Measurements from ENCODE around the gene AFF3.
"Not testable (repeated sequence)": the region's sequence is repeated elsewhere in the genome, so short reads cannot be mapped to it uniquely, and the experiment has no call there.

The AFF3 gene

GRCh38 chr2:100106460-100106859 is 35.9 kb downstream of the AFF3 start:
- no peak for DNase-seq (ENCODE audit: low read depth)

GRCh38 chr2:100105678-100106054 is 36.7 kb downstream of the AFF3 start:
- no peak for DNase-seq (ENCODE audit: low read depth)

- no peak for DNase-seq (ENCODE audit: low read depth)
These were observed 37.4 kb downstream of the AFF3 start for GRCh38 chr2:100104718-100105677.

GRCh38 chr2:100104265-100104664 is 38.1 kb downstream of the AFF3 start:
- not testable (repeated sequence) for DNase-seq (ENCODE audit: low read depth)

- not testable (repeated sequence) for DNase-seq (ENCODE audit: low read depth)
These were observed 38.7 kb downstream of the AFF3 start for GRCh38 chr2:100103527-100104252.

- not testable (repeated sequence) for DNase-seq (ENCODE audit: low read depth)
These were observed 39.8 kb downstream of the AFF3 start for GRCh38 chr2:100102466-100103180.

GRCh38 chr2:100098855-100099254 is 43.5 kb downstream of the AFF3 start:
- not testable (repeated sequence) for DNase-seq (ENCODE audit: low read depth)

GRCh38 chr2:100097611-100098294 is 44.6 kb downstream of the AFF3 start:
- DNase-seq (ENCODE audit: low read depth) = not testable (repeated sequence)

GRCh38 chr2:100095845-100096244 is 46.5 kb downstream of the AFF3 start:
- DNase-seq (ENCODE audit: low read depth) = not testable (repeated sequence)

GRCh38 chr2:100091807-100092206 is 50.6 kb downstream of the AFF3 start:
- DNase-seq (ENCODE audit: low read depth) = not testable (repeated sequence)

GRCh38 chr2:100085744-100086143 is 56.6 kb downstream of the AFF3 start:
- not testable (repeated sequence) for DNase-seq (ENCODE audit: low read depth)

- DNase-seq (ENCODE audit: low read depth) = not testable (repeated sequence)
These were observed 58.8 kb downstream of the AFF3 start for GRCh38 chr2:100083421-100084216.

- not testable (repeated sequence) for DNase-seq (ENCODE audit: low read depth)
These were observed 60.0 kb downstream of the AFF3 start for GRCh38 chr2:100082302-100082978.

GRCh38 chr2:100077935-100078334 is 64.5 kb downstream of the AFF3 start:
- no peak for DNase-seq (ENCODE audit: low read depth)

- DNase-seq (ENCODE audit: low read depth) = no peak
These were observed 64.9 kb downstream of the AFF3 start for GRCh38 chr2:100077456-100077855.

- DNase-seq (ENCODE audit: low read depth) = no peak
These were observed 66.9 kb downstream of the AFF3 start for GRCh38 chr2:100075532-100075931.

GRCh38 chr2:100073110-100073509 is 69.3 kb downstream of the AFF3 start:
- DNase-seq (ENCODE audit: low read depth) = no peak

GRCh38 chr2:100072503-100072902 is 69.9 kb downstream of the AFF3 start:
- DNase-seq (ENCODE audit: low read depth) = no peak

GRCh38 chr2:100071335-100072043 is 70.9 kb downstream of the AFF3 start:
- DNase-seq (ENCODE audit: low read depth) = no peak

GRCh38 chr2:100070078-100070477 is 72.3 kb downstream of the AFF3 start:
- DNase-seq (ENCODE audit: low read depth) = no peak

All from stimulated activated CD8-positive, alpha-beta memory T cell treated with anti-CD3 and anti-CD28 coated beads, Interleukin-12 subunit alpha, Interleukin-12 subunit beta, amount 100 ng/mL, for 4 hours (primary cell).